Stimulated activated CD8-positive, alpha-beta memory T cell treated with anti-CD3 and anti-CD28 coated beads, Interleukin-15, amount 100 ng/mL, for 4 hours (primary cell): ENCODE results near the gene MPRIP.

ENCODE experiments used
- DNase-seq, 2 donors: peaks; one replicate each; pipeline ENCODE4 v3.0.0-alpha.2; 2020; ENCODE audit warnings: low read depth in 2 of 2

The MPRIP gene

DNA sequence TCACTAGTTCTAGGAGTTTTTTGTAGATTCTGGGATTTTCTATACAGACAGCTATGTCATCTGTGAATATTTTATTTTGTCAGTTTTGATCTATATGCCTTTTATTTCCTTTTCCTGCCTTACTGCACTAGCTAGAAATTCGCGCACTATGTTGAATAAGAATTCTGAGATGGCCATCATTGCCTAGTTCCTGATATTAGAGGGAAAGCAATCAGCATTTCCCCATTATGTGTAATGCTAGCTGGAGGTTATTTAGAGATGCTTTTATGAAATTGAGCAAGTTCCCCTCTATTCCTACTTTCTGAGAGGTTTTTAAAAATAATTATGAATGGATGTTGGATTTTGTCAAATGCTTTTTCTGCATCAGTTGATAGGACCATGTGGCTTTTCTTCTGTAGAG lies 23.8 kb downstream of the MPRIP start:
- DNase-seq = no peak

DNA sequence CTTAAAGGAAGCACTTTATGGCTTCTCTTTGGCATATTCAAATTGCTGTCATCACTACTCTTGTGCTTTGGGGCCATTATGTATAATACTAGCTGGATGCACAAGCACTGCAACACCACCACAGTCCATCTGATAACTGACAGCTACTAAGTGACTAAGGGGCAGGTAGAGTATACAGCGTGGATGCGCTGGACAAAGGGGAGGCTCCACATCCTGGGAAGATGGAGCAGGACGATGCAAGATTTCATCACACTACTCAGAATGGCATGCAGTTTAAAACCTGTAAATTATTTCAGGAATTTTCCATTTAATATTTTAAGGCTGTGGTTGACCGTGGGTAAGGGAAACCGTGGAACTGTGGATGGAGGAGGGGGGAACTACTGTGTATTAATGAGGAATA lies 25.0 kb downstream of the MPRIP start:
- DNase-seq = no peak

DNA sequence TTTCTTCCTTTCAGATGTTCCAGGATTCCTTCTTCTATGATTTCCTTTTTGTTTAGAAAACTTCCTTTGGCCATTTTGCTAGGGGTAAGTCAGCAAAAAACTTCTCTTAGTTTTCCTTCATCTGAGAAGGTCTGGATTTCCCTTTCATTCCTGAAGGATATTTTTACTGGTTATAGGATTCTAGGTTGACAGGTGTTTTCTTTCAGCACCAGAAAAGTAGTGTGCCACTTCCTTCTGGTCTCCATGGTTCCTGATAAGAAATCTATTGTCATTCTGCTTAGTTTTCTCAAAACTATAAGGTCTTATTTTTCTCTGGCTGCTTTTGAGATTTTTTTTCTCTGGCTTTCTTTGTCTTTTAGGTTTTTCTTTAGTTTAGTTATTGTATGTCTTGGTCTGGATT lies 27.6 kb downstream of the MPRIP start:
- no peak for DNase-seq

DNA sequence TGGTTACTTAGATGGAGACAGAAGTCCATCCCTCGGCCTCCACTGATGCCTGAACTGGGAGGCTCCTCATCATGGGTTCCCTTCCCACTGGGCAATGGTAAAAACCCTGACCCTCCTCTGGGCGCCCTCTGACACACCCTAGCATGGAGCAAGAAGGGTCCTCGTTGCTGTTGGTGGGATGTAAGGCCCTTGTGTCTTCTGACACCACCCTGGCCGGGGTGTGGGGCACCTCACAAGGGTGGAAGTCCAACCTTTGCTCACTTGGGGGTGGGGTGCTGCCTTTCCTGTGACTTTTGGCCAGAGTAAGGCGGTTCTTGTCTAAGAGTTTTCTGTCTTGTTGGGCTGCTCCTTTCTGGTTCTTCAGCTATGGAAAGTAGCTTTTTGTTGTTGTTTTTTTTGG lies 28.7 kb downstream of the MPRIP start:
- no peak for DNase-seq

DNA sequence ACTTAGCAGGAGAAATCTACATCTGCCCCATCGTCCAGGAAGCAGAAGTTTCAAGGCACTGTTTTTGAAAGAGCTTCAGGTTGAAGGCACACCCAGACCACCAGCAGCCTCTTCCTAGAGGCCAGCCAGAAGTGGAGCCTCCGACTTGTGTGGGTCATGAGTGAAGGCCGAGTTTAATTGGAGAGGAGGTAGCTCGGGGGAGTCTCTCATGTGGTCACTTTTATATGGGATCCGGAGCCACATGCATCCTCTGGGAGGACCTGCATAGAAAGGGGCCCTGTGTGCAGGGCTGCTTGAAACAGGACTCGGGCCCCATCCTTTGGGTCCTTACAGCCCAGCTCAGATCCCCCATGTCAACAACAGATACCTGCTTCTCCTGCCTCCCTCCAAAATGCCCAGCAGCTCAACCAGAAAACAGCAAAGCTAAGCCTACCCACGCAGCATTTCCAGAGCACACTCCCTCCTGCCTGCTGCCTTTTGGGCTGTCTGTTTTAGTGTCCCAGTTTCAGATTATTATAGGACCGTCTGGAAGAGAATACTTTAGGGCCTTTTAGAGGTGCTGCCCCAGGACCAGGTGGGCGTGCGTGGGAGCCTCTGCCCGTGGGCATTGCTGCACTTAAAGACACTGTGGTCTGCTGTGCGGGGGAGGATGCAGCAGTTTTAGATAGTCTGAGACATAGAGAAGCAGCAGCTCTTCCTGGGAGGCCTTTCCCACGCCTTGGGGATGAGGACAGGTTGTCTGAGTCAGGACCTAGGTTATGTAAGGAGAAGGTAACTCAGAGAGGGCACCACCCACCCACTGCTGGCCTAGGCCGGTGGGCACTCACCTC lies 29.5 kb downstream of the MPRIP start:
- no peak for DNase-seq

DNA sequence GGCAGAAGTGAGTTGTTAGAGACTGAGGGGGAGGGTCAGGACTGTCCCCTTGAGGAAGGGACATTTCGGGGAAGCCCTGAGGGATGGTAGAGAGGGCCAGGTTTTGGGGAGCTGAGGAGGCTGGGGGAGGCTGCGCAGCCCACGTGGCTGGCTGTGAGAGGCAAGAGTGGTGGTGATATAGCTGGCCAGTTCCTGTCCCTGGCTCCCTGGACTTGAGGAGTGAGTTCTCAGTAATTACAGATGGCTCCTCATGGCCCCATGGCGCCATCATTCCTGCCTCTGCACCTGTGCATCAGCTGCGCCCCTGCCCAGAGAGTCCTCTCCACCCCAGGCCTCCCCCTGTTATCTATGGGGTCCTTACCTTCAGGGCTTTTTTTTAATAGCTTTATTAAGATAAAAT lies 30.3 kb downstream of the MPRIP start:
- no peak for DNase-seq

DNA sequence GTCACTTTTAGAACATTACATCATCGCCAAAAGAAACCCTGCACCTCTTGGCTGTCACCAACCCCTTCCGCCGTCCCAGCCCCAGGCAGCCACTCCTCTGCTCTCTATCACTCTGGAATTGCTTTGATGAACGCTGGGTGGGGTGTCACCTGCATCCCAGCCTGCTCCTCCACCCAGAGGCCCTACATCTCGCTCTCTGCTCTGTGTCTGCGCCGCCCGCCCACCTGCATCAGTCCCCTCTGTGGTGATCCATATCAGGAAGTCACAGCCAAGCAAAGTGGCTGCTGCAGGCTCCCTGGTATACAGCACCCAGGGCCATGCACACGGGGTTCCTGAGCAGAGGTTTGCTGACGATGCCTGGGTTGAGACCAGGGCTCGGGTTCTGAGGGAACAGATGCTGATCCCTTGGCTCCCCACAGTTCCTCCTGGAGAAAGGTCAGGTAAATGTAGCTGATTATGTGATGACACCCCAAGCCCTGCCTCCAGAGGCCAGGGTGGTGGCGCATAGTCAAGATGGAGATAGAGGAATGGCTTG lies 30.8 kb downstream of the MPRIP start:
- no peak for DNase-seq

DNA sequence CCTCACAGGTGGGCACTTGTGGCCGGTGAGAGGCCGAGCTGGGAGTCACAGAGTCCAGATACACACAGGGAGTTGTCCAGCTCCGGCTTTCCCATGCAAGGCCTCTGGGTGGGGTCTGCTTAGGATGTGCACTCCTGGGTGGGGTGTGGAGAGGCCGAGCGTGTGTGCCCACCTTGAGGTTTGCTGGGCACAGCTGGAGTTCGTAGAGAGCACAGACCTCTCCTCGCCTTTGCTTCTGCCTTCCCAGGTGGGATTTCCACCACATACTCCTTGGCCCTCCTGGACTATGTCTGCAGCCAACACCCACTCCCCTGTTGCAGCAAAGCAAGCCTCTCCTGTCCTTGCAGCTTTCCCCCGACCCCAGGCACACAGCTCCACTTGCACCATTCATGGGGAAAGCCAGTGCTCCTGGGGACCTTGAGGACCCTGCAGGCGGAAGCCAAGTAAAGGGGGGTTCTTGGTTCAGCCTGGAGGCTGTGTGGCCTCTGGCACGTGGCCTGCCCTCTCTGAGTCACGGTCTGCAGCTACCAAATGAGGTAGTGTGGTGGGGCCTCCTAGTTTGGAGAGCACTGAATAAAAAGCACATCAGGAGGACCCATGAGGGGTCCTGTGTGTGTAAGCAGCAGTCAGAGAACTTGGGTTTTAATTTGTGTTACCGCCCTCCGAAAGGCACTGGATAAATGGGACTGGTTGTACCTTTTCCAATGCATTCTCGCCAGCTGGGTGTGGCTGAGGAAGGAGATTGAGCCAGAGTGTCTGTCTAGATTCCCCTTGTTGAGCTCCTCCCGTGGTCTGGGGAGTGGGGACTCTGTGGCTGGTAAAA lies 31.5 kb downstream of the MPRIP start:
- DNase-seq = no peak

DNA sequence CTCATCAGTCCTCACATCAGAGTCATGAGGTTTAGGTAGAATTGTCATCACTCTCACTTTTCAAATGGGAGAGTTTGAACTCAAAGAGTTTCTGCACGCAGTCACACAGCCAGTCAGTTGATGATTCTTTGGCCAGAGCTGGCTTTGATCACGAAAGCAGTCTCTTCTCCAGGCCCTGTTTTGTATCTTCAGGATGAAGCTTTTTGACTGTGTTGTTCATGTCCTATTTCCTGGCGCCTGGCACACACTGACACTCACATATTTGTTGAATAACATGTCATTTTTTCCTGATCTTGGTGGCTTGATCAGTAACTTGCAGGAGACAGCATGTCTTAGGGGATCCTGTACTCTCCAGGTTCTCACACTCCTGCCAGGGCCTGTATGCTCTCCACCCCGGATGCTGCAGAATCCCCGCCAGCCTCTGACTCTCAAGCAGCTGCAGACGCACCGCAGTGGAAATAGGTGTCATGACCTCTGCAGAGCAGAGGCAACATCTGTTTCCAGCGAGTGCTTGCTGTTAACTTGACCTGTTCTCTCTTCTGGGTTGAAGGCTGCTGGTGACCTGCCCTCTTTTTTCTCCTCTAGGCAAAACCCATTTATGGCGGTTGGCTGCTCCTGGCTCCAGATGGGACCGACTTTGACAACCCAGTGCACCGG lies 33.0 kb downstream of the MPRIP start:
- no peak for DNase-seq

DNA sequence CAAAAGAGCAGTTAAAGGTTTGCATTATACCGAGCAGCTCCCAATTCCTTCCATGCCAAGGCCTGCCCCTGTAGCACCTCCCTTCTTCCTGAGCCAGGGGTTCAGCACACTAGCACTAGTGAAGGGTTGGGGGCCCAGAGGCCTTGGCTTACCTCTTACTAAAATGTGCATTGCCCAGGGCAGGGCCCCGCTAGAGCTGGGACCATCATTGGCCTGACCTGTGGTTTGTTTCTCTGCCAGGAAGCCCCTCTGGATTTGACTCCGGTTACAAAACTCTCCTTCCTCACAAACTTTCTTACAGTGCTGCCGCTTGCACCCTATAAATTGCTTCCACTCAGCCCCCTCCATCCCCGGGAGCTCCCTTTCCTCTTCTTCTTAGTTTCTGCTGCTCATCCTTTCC lies 33.8 kb downstream of the MPRIP start:
- no peak for DNase-seq

DNA sequence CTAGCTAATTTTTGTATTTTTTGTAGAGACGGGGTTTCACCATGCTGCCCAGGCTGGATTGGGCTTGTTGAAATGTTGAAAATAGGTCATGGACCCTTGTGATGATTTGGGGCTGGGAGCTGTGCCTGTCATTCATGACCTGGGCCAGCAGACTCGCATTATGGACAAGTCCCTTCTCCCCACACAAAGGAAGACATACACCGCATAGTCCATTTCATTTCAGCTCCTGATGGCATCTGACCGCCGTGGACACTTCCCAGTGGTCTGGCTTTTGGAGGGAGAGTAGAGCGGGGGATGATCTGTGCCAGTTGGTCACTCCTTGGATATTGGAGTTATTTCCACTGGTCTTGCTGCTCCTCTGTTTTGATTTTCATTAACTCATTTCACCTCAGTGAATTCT lies 34.8 kb downstream of the MPRIP start:
- DNase-seq = no peak

DNA sequence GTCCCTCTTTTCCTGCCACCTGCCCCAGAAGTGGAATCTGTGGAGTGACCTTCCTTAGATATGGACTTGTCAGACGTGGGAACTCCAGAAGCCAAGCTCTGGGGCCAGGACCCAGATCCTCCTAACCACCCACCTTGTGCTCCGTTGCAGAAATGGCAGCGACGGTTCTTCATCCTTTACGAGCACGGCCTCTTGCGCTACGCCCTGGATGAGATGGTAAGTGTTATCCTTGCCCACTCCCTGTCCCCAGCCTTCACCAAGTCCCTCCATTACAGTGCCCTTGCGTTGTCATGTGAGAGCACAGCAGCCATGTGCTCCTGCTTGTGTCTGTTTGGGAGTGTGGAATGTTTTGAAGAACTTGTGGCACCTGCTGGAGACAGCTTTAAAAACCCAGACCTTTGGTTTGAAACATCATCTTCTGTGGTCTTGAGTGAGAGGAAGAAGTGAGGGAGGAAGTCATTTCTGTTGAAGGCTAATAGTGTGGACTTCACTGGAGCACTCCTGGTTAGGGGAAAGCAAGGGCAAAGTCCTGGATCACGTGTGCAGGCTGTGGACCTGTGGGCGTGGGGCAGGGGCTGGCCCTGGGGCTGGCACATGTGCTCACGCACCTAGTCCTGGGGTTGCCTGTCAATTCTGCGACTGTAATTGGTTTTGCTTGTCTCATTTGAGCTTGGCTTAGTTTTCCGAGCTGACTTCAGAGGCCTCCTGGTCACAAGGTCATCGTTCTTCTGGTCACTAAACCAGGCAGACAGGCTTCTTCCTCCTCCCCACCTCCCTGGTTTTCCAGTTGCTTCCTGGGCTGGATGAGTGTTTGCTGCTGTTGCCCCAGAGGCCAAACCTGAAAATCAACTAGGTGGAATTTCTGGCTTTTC lies 35.8 kb downstream of the MPRIP start:
- DNase-seq = no peak

DNA sequence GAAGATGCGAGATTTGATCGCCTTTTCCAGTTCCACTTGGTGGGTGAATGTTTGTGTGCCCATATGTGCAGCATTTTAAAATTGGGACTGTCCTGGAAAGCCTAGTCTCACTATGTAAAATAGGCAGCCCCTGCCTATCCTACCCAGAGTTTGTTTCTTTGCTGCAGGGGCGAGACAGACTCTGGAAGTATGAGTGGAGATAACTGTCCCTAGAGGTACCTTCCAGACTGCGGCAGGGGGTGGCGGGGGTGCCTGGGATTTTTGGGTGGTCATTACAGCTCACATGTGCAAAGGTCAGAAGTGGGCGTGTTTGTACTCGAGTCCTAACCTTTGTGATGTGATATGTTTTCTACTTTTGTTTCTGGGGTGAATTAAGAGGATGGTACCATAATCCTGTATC lies 36.6 kb downstream of the MPRIP start:
- no peak for DNase-seq

DNA sequence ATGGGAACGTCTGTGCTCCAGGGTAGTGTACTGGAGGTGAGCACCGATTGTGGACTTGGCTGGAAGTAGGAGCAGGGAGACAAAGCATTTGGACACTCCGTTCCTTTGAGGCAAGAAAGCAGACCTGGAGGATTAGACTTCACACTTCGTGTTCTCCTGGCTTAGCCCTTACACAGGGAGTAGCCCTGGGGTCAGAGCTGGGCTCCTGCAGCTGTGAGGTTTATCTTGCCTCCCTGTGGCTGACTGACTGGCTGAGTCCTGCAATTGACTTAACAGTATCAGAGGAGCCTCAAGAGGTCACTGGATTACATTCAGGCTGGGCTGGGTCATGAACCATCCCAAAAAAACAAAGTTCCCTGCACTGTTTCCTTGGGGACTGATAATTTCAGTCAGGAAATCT lies 37.1 kb downstream of the MPRIP start:
- DNase-seq = no peak

DNA sequence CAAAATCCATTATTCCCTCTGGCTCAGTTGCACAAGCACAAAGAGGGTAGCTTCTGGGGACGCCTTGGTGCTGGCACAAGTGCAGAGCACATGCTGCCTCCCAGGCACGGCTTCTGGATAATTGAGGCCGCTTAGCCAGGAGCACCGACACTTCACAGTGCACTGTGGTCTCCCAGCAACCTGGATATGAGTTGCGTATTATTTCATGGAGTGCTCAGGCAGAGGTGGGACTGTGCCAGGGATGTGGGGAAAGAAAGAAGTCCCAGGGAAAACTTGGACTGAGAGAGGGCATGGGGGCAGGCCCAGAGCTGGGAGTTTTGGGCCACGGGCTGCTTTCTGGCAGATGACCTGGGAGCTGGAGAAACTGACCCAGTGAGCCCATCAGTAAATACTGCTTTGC lies 37.5 kb downstream of the MPRIP start:
- DNase-seq = no peak

DNA sequence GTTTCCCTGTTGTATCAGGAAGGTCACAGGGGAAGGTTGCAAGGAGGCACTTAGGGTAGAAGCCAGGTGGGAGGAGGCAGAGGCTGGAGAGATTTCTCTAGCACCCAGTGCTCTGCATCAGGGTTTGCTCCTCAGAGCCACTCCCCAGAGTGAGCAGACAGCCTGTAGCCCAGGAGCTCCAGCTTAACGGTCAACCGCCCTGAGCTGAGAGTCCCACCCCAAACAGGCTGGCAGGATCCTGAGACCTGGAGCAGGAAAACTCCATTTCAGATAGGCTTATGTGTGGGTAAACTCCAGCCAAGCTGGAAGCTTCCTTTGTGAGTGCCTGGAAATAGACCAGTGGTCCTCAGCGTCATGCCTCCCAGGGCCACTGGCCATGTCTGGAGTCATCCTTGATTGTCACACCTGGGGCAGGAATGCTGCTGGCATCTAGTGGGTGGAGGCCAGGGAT lies 37.9 kb downstream of the MPRIP start:
- no peak for DNase-seq

DNA sequence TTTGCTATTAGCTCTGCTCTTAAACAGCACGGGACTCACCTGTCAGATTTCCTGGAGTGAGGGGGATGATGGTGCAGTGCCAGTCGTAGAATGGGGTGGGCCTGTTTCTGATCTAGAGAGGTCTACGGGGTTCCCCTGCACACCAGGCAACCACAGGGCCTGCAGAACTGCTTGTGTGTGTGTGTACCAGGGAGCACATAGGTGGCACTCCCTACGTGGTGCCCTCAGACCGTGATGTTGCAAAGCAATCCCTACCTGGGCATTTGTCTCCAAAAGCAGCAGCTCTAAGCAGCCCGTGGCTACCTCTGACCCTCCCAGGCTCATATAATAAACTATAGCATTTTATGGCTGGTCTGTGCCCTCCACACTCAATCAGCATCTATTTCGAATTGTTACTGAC lies 38.5 kb downstream of the MPRIP start:
- no peak for DNase-seq

DNA sequence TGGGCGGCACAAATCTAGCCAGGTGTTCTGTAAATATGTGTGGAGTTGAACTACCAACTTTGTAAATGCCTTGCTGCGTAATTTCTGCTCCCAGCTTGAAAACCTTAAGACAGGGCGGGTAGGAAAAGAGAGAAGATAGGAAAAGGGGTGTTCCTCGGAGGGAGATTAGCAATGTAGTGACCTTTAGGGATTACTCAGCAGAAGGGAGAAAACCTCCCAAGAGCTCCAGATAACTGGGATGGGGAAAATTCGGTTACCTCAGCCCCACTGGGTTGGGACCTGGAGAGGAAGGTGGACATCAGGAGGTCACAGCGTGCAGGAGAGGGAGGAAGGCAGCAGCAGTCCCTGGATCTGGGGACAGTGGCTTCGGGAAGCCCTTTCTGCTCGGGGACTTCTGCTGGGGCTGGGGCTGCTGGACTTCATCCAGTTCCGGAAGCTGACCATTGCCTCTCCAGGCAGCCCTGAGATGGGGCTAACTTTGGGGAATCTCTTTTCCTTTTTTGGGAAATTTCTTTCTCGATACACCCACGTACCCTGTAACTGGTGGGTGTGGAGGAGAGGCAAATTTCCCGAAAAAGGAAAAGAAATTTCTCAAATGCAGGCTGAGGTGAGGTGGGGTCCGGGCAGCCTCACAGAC lies 39.2 kb downstream of the MPRIP start:
- no peak for DNase-seq

DNA sequence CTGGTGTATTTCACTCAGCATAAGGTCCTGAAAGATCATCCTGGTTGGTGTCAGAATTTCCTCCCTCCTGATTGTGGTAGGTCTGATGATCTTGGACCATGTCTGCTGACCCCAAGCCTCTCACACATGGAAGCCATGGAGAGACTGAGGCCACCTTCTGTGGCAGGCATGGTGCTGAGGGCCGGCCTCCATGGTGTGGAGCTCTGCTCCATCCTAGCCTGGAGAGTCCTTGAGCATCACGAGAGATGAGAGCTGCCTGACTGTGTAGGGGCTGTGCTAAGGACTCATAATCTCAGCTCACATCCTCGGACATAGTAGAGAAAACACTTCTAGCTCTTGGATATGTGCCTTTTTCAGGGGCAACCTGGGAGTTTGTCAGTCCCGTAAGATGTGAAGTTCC lies 40.6 kb downstream of the MPRIP start:
- no peak for DNase-seq

DNA sequence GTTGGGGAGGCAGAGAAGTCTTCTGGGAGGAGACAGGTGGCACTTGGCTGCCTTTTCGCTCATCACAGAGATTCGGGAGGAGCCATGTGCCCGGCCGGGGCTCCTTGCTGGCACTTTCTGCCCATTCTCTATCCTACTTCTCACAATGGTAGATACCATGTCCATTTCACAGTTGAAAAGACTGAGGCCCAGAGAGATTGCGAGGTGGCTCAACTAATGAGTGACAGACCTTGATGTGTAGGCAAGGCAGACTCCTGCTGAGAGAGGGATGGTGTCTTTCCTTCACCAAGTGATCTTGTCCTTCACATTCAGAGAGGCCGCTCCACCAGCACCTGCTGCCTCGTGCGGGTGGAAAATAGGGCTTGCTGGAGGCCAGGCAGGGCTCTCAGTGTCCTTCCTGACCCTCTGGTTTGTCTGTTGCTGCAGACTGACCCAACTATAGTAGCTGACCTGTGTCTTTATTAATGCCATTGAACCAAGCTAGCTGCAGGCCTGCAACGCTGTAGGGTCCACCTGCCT lies 42.1 kb downstream of the MPRIP start:
- DNase-seq = no peak

DNA sequence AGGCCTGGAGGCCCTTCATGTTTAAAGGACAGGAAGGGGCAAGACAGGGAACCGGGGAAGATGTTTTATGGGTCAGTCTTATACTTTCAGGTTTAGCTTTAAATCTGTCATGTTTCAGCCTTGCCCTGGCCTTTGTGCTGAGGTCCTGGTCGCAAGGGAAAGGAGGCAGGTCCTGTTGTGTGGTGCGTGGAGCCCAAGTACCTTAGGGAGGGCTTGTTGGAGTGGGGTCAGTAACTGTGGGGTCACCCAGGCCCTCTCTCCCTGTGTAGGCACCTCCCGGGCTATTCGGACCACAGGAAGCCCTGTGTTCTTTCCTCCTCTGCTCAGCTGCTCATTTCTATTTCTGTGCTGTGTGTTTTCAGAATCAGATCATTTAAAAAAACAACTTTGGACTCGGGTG lies 42.7 kb downstream of the MPRIP start:
- DNase-seq = no peak
